H9 (cell line): Measurements from ENCODE around the gene TMEM181. TPM values are rescaled to one million over a fixed set of nuclear protein-coding genes. Genes with fewer than 3 reads are reported as not detected.

Experiments
- DNase-seq: peaks from one replicate; pipeline ENCODE4 v3.0.0-alpha.2; 2017
- H2AFZ ChIP-seq: one replicate; pipeline ENCODE4 v1.6.1; 2013; ENCODE audit warnings: mild to moderate bottlenecking, low read length, control low read depth, moderate library complexity
- H2AK5ac ChIP-seq: 2 replicates; pipeline ENCODE4 v1.6.1; 2013; ENCODE audit warnings: low read length, control low read depth, mixed read lengths; ENCODE audit not compliant: insufficient read length
- H2BK120ac ChIP-seq: one replicate; pipeline ENCODE4 v1.6.1; 2013; ENCODE audit warnings: low read depth, mild to moderate bottlenecking, low read length, control low read depth, inconsistent platforms; ENCODE audit not compliant: poor library complexity, severe bottlenecking
- H2BK12ac ChIP-seq: 2 replicates; pipeline ENCODE4 v1.6.1; 2013; ENCODE audit warnings: low read length, control low read depth, mixed read lengths, low read depth; ENCODE audit not compliant: insufficient read length
- H2BK15ac ChIP-seq: 2 replicates; pipeline ENCODE4 v1.6.1; 2013; ENCODE audit warnings: low read depth, low read length, control low read depth
- H2BK20ac ChIP-seq: one replicate; pipeline ENCODE4 v1.6.1; 2013; ENCODE audit warnings: low read depth, mild to moderate bottlenecking, low read length, control low read depth, inconsistent platforms; ENCODE audit not compliant: poor library complexity, severe bottlenecking
- H2BK5ac ChIP-seq: 2 replicates; pipeline ENCODE4 v1.6.1; 2013; ENCODE audit warnings: low read length, control low read depth, mixed read lengths; ENCODE audit not compliant: insufficient read length
- H3K14ac ChIP-seq: 2 replicates; pipeline ENCODE4 v1.6.1; 2013; ENCODE audit warnings: low read length, control low read depth; ENCODE audit not compliant: insufficient read depth
- H3K18ac ChIP-seq: 2 replicates; pipeline ENCODE4 v1.6.1; 2013; ENCODE audit warnings: low read depth, mild to moderate bottlenecking, mixed read lengths, low read length, control low read depth; ENCODE audit not compliant: insufficient read length
- H3K23ac ChIP-seq: 2 replicates; pipeline ENCODE4 v1.6.1; 2013; ENCODE audit warnings: low read length, control low read depth, mixed read lengths, low read depth; ENCODE audit not compliant: insufficient read length
- H3K23me2 ChIP-seq: 2 replicates; pipeline ENCODE4 v1.6.1; 2013; ENCODE audit warnings: low read depth, mild to moderate bottlenecking, mixed read lengths, low read length, control low read depth; ENCODE audit not compliant: insufficient read length, poor library complexity, severe bottlenecking
- H3K27ac ChIP-seq: 2 replicates; pipeline ENCODE4 v1.5.1; 2013; ENCODE audit warnings: low read length, control low read depth, mixed read lengths, low read depth; ENCODE audit not compliant: insufficient read length
- H3K27me3 ChIP-seq: 2 replicates; pipeline ENCODE4 v1.6.1; 2013; ENCODE audit warnings: low read length, control low read depth, inconsistent platforms; ENCODE audit not compliant: insufficient read depth
- H3K4ac ChIP-seq: 2 replicates; pipeline ENCODE4 v1.6.1; 2013; ENCODE audit warnings: low read depth, mild to moderate bottlenecking, control low read depth, inconsistent platforms, low read length, moderate library complexity
- H3K4me1 ChIP-seq: 2 replicates; pipeline ENCODE4 v1.6.1; 2013; ENCODE audit warnings: low read length, control low read depth, inconsistent platforms; ENCODE audit not compliant: insufficient read depth
- H3K4me2 ChIP-seq: 2 replicates; pipeline ENCODE4 v1.6.1; 2013; ENCODE audit warnings: low read length, control low read depth, mixed read lengths; ENCODE audit not compliant: insufficient read length, insufficient read depth
- H3K56ac ChIP-seq: 2 replicates; pipeline ENCODE4 v1.6.1; 2013; ENCODE audit warnings: low read depth, mild to moderate bottlenecking, mixed read lengths, low read length, control low read depth; ENCODE audit not compliant: insufficient read length
- H3K79me1 ChIP-seq: 2 replicates; pipeline ENCODE4 v1.6.1; 2013; ENCODE audit warnings: low read depth, mild to moderate bottlenecking, moderate library complexity, low read length, control low read depth, inconsistent platforms; ENCODE audit not compliant: insufficient read depth, poor library complexity, severe bottlenecking
- H3K79me2 ChIP-seq: 2 replicates; pipeline ENCODE4 v1.6.1; 2013; ENCODE audit warnings: low read length, control low read depth, inconsistent platforms; ENCODE audit not compliant: insufficient read depth
- H3K9ac ChIP-seq: 2 replicates; pipeline ENCODE4 v1.6.1; 2013; ENCODE audit warnings: low read length, control low read depth, mixed read lengths; ENCODE audit not compliant: insufficient read length; ENCODE audit errors: extremely low read depth
- H3K9me3 ChIP-seq: one replicate; pipeline ENCODE4 v1.6.1; 2013; ENCODE audit warnings: low read depth, low read length, inconsistent platforms; ENCODE audit not compliant: control insufficient read depth
- H3T11ph ChIP-seq: one replicate; pipeline ENCODE4 v1.6.1; 2013; ENCODE audit warnings: mild to moderate bottlenecking, low read length, control low read depth, inconsistent platforms
- H4K20me1 ChIP-seq: one replicate; pipeline ENCODE4 v1.6.1; 2013; ENCODE audit not compliant: control insufficient read depth, insufficient read length, insufficient read depth
- H4K5ac ChIP-seq: 2 replicates; pipeline ENCODE4 v1.6.1; 2013; ENCODE audit warnings: low read depth, mild to moderate bottlenecking, mixed read lengths, low read length, control low read depth; ENCODE audit not compliant: insufficient read length
- H4K8ac ChIP-seq: replicated peaks from 2 replicates; pipeline ENCODE4 v1.6.1; 2013; ENCODE audit warnings: low read length, control low read depth, mixed read lengths, low read depth; ENCODE audit not compliant: insufficient read length
- H4K91ac ChIP-seq: 2 replicates; pipeline ENCODE4 v1.6.1; 2013; ENCODE audit warnings: low read depth, mild to moderate bottlenecking, moderate library complexity, mixed read lengths, low read length, control low read depth; ENCODE audit not compliant: insufficient read length
- H3K27ac Mint-ChIP-seq, 3 experiments: 2 replicates in 2 of 3; 3 replicates in 1 of 3; pipeline ENCODE4 v1.8.0; 2020 to 2021; ENCODE audit warnings: mixed read lengths in 3 of 3, mild to moderate bottlenecking in 1 of 3, moderate library complexity in 1 of 3
- H3K27me3 Mint-ChIP-seq: 2 replicates; pipeline ENCODE4 v1.8.0; 2021; ENCODE audit warnings: low read depth, mild to moderate bottlenecking, moderate library complexity, mixed read lengths
- H3K36me3 Mint-ChIP-seq, 3 experiments: 2 replicates in 2 of 3; 3 replicates in 1 of 3; pipeline ENCODE4 v1.8.0; 2020 to 2021; ENCODE audit warnings: low read depth in 3 of 3, mixed read lengths in 3 of 3; ENCODE audit not compliant: insufficient read depth in 1 of 3
- H3K4me1 Mint-ChIP-seq, 2 experiments: 2 replicates each; pipeline ENCODE4 v1.8.0; 2020; ENCODE audit warnings: mixed read lengths in 2 of 2
- H3K4me3 Mint-ChIP-seq, 2 experiments: 2 replicates in 1 of 2; 3 replicates in 1 of 2; pipeline ENCODE4 v1.8.0; 2020 to 2021; ENCODE audit warnings: mild to moderate bottlenecking in 2 of 2, mixed read lengths in 2 of 2, moderate library complexity in 1 of 2
- H3K9me3 Mint-ChIP-seq, 2 experiments: 2 replicates in 1 of 2; 3 replicates in 1 of 2; pipeline ENCODE4 v1.8.0; 2020; ENCODE audit warnings: mild to moderate bottlenecking in 2 of 2, mixed read lengths in 2 of 2, moderate library complexity in 1 of 2
- WGBS: extraction: QIAGEN DNeasy Blood & Tissue Kit; methylation state at CpG from one replicate; pipeline ENCODE4 v1.1.7; 2013; ENCODE audit warnings: missing lambda C conversion rate, low lambda C conversion rate, mixed read lengths; ENCODE audit not compliant: insufficient read length; ENCODE audit errors: extremely low coverage; 5-methylcytosine and 5-hydroxymethylcytosine counted together
- total RNA-seq: library from RNA; stranded (reverse); gene quantifications from 2 replicates; pipeline ENCODE4 v1.2.1, GENCODE V29; 2021
- TF ChIP-seq, protein P1 (sequence below): fragments of 200-600 bp; sonication (generic); conservative IDR thresholded peaks from 3 replicates; pipeline ENCODE4 v1.8.0; 2021; ENCODE audit warnings: antibody characterized with exemption, mild to moderate bottlenecking

TMEM181 gene
- total RNA-seq, 1 experiment from 2014 or later = 24.4 TPM

DNA sequence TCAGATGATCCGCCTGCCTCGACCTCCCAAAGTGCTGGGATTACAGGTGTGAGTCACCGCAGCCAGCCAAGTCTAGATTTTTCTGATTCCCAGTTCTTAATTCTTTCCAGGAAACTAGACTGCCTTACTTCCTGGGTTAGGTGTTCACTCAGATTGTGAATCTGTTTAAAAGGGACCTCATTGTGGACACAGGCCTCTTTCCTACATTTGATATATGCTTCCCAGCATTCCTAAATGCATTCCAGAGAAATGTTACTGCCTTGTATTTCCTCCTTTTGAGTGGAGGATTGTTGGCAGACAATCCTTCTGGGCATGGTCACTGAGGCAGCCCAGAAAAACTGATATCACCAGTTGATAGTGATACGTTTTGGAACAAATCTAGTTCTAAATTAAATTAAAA is 15.7 kb downstream of the TMEM181 start:
- no peak overlapping the region for H3K56ac ChIP-seq
- no peak overlapping the region for H2BK20ac ChIP-seq
- H2BK5ac ChIP-seq = no peak overlapping the region
- no peak overlapping the region for H3T11ph ChIP-seq
- DNase-seq = no peak
- H2AFZ ChIP-seq = no peak overlapping the region
- no peaks in the 10 kb centered on the region for H3K27me3 ChIP-seq
- H3K36me3 Mint-ChIP-seq = peaks cover 22 to 29% (median 24%) of the 10 kb centered on the region in 3 experiments
- H3K79me2 ChIP-seq = no peaks in the 10 kb centered on the region; the same call in 1 of the 2 replicates
- no peak overlapping the region for H3K4me2 ChIP-seq
- H2BK15ac ChIP-seq = no peak overlapping the region
- no peak overlapping the region for H3K4me3 Mint-ChIP-seq
- no peaks in the 10 kb centered on the region for H3K79me1 ChIP-seq
- H3K9ac ChIP-seq = no peak overlapping the region
- no peaks in the 10 kb centered on the region for H3K23me2 ChIP-seq
- H3K18ac ChIP-seq = no peak overlapping the region
- H2AK5ac ChIP-seq = no peak overlapping the region
- no peaks in the 10 kb centered on the region for H3K27me3 Mint-ChIP-seq
- H3K4me1 Mint-ChIP-seq = peaks cover 13 to 15% of the 10 kb centered on the region in 2 experiments
- H4K91ac ChIP-seq = no peak overlapping the region
- no peaks in the 10 kb centered on the region for H4K20me1 ChIP-seq
- TF ChIP-seq, protein P1, sequence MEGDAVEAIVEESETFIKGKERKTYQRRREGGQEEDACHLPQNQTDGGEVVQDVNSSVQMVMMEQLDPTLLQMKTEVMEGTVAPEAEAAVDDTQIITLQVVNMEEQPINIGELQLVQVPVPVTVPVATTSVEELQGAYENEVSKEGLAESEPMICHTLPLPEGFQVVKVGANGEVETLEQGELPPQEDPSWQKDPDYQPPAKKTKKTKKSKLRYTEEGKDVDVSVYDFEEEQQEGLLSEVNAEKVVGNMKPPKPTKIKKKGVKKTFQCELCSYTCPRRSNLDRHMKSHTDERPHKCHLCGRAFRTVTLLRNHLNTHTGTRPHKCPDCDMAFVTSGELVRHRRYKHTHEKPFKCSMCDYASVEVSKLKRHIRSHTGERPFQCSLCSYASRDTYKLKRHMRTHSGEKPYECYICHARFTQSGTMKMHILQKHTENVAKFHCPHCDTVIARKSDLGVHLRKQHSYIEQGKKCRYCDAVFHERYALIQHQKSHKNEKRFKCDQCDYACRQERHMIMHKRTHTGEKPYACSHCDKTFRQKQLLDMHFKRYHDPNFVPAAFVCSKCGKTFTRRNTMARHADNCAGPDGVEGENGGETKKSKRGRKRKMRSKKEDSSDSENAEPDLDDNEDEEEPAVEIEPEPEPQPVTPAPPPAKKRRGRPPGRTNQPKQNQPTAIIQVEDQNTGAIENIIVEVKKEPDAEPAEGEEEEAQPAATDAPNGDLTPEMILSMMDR = no peak
- H3K4me1 ChIP-seq = no peaks in the 10 kb centered on the region; the same call in 1 of the 2 replicates
- no peak overlapping the region for H3K14ac ChIP-seq
- H2BK120ac ChIP-seq = no peak overlapping the region
- no peak overlapping the region for H4K8ac ChIP-seq
- H3K4ac ChIP-seq = no peak overlapping the region
- no peak overlapping the region for H3K27ac ChIP-seq
- no peaks in the 10 kb centered on the region; a peak in 2 of 5 replicates for H3K9me3 Mint-ChIP-seq
- WGBS = no CpG with 5 or more reads among the region's 4 CpGs
- H2BK12ac ChIP-seq = no peak overlapping the region
- no peak overlapping the region for H3K27ac Mint-ChIP-seq
- no peak overlapping the region for H3K23ac ChIP-seq
- no peak overlapping the region for H4K5ac ChIP-seq
- H3K9me3 ChIP-seq = no peaks in the 10 kb centered on the region
